ENCODE results near the gene RPS3. TPM values are rescaled to one million over a fixed set of nuclear protein-coding genes. Genes with fewer than 3 reads are reported as not detected.
"Not testable (repeated sequence)": the region's sequence is repeated elsewhere in the genome, so short reads cannot be mapped to it uniquely, and the experiment has no call there.

Gene RPS3
- total RNA-seq, 4 donors from 2014 or later: 1,012 to 1,395 (median 1,115) TPM

DNA sequence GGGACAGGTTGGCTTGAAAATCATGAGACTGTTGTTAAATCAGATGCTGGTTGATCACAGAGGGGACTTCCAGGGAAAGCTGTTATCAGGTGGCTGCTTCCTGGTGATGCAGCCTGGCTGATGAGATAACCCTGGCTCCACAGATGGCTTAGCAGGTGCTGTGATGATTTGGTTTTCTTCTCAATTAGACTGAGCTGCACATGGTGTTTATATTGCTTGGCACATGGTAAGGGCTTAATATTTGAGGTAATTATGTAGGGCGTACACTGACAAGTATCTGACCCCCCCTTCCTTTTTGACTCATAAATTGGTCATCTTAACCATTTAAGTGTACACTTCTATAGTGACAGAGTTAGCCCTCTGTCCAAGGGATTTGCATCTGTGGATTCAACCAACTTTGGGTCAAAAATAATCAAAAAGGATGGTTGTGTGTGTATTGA, 7.0 kb downstream of the RPS3 start:
- peaks cover 0 to 74% (median 32%) of the 10 kb centered on the region in 3 donors for H3K36me3 ChIP-seq
- H3K4me3 ChIP-seq: no peak overlapping the region
- no peak for DNase-seq (ENCODE audit: low spot score in 2 of 2)
- TF ChIP-seq EP300 (IDR thresholded peaks at IDR 0.05) (no peak), POLR2A (IDR thresholded peaks at IDR 0.05) (no peak)
- TF ChIP-seq, protein P1, sequence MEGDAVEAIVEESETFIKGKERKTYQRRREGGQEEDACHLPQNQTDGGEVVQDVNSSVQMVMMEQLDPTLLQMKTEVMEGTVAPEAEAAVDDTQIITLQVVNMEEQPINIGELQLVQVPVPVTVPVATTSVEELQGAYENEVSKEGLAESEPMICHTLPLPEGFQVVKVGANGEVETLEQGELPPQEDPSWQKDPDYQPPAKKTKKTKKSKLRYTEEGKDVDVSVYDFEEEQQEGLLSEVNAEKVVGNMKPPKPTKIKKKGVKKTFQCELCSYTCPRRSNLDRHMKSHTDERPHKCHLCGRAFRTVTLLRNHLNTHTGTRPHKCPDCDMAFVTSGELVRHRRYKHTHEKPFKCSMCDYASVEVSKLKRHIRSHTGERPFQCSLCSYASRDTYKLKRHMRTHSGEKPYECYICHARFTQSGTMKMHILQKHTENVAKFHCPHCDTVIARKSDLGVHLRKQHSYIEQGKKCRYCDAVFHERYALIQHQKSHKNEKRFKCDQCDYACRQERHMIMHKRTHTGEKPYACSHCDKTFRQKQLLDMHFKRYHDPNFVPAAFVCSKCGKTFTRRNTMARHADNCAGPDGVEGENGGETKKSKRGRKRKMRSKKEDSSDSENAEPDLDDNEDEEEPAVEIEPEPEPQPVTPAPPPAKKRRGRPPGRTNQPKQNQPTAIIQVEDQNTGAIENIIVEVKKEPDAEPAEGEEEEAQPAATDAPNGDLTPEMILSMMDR (IDR thresholded peaks at IDR 0.05): no peak
- 6 to 14% methylated on average over 1 of the region's 1 CpG for WGBS, 2 donors
- H3K9me3 ChIP-seq: no peaks in the 10 kb centered on the region
- no peaks in the 10 kb centered on the region for H3K27me3 ChIP-seq
- H3K27ac ChIP-seq: no peak overlapping the region
- peaks cover 0 to 44% (median 4%) of the 10 kb centered on the region in 4 donors for H3K4me1 ChIP-seq

DNA sequence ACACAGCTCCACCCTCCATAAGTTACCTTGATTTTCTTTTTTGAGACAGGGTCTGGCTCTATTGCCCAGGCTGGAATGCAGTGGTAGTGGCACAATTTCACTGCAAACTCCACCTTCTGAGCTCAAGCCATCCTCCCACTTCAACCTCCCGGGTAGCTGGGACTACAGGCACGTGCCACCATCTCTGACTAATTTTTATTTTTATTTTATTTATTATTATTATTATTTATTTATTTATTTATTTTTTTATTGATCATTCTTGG, 9.6 kb downstream of the RPS3 start:
- Histone ChIP-seq H3K4me3 (no peak overlapping the region), H3K27ac (peak overlapping the region in 1 of 4 donors; percentile 28), H3K4me1 (peaks cover 0 to 31% (median 0%) of the 10 kb centered on the region in 4 donors), H3K27me3 (no peaks in the 10 kb centered on the region), H3K36me3 (peaks cover 0 to 73% (median 17%) of the 10 kb centered on the region in 3 donors), H3K9me3 (no peaks in the 10 kb centered on the region)
- TF ChIP-seq, protein P1 (IDR thresholded peaks at IDR 0.05): no peak
- TF ChIP-seq EP300 (IDR thresholded peaks at IDR 0.05) (no peak), POLR2A (IDR thresholded peaks at IDR 0.05) (no peak)
- DNase-seq (ENCODE audit: low spot score in 2 of 2): no peak
- 71 to 74% methylated on average over 2 of the region's 2 CpGs for WGBS, 2 donors

DNA sequence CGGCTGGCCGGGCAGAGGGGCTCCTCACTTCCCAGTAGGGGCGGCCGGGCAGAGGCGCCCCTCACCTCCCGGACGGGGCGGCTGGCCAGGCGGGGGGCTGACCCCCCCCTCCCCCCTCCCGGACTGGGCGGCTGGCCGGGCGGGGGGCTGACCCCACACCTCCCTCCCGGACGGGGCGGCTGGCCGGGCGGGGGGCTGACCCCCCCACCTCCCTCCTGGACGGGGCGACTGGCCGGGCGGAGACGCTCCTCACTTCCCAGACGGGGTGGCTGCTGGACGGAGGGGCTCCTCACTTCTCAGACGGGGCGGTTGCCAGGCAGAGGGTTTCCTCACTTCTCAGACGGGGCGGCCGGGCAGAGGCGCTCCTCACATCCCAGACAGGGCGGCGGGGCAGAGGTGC, 10.7 kb downstream of the RPS3 start:
- H3K27ac ChIP-seq; H3K4me3 ChIP-seq; DNase-seq (ENCODE audit: low spot score in 2 of 2); H3K9me3 ChIP-seq; H3K27me3 ChIP-seq: not testable (repeated sequence)
- WGBS, 2 donors: 100% methylated on average over 5 of the region's 33 CpGs; no CpG with 5 or more reads in 1 of the 2 donors
- peaks cover 0 to 73% (median 11%) of the 10 kb centered on the region in 3 donors for H3K36me3 ChIP-seq
- H3K4me1 ChIP-seq: peaks cover 0 to 27% (median 0%) of the 10 kb centered on the region in 4 donors

DNA sequence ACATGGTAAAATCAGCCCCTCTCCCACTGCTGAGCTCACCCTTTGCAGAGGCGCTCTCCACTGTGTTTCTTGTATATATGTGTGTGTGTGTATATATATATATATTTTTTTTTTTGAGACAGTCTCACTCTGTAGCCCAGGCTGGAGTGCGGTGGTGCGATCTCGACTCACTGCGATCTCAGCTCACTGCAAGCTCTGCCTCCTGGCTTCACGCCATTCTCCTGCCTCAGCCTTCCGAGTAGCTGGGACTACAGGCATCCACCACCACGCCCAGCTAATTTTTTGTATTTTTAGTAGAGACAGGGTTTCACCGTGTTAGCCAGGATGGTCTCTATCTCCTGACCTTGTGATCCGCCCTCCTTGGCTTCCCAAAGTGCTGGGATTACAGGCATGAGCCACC, 13.8 kb downstream of the RPS3 start:
- peaks cover 0 to 61% (median 0%) of the 10 kb centered on the region in 3 donors for H3K36me3 ChIP-seq
- not testable (repeated sequence) for DNase-seq (ENCODE audit: low spot score in 2 of 2)

DNA sequence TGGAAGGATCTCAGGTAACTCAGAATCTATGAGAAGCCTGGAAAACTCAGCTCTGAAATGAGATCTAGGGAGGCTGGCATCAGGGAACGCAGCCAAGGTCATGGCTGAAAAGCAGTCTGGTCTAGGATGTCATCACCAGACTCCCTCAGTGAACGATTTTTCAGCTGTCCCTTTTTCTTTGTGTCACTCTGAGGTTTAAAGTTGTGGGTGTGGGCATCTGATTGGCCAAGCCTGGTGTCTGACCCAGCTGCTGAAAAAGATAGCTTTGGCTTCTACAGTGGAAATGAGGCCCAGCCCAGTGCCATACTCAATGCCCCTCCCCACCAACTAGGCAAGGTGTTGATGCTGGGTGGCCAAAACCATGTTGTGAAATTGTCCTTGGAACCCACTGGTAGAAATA, 14.5 kb downstream of the RPS3 start:
- Histone ChIP-seq H3K9me3 (no peaks in the 10 kb centered on the region), H3K4me3 (no peak overlapping the region), H3K27me3 (no peaks in the 10 kb centered on the region), H3K36me3 (peaks cover 0 to 61% (median 0%) of the 10 kb centered on the region in 3 donors), H3K4me1 (peaks cover 0 to 24% (median 2%) of the 10 kb centered on the region in 4 donors), H3K27ac (no peak overlapping the region)
- 70 to 72% methylated on average over 2 of the region's 2 CpGs for WGBS, 2 donors
- no peak for DNase-seq (ENCODE audit: low spot score in 2 of 2)
- TF ChIP-seq, protein P1 (IDR thresholded peaks at IDR 0.05): no peak
- TF ChIP-seq POLR2A (IDR thresholded peaks at IDR 0.05) (no peak), EP300 (IDR thresholded peaks at IDR 0.05) (no peak)

More for the DNA sequence above, 13.8 kb downstream of the RPS3 start:
- H3K4me1 ChIP-seq: peaks cover 0 to 25% (median 0%) of the 10 kb centered on the region in 4 donors
- not testable (repeated sequence) for H3K9me3 ChIP-seq, H3K27ac ChIP-seq, H3K27me3 ChIP-seq, H3K4me3 ChIP-seq
- 72 to 85% methylated on average over 10 of the region's 10 CpGs for WGBS, 2 donors

DNA sequence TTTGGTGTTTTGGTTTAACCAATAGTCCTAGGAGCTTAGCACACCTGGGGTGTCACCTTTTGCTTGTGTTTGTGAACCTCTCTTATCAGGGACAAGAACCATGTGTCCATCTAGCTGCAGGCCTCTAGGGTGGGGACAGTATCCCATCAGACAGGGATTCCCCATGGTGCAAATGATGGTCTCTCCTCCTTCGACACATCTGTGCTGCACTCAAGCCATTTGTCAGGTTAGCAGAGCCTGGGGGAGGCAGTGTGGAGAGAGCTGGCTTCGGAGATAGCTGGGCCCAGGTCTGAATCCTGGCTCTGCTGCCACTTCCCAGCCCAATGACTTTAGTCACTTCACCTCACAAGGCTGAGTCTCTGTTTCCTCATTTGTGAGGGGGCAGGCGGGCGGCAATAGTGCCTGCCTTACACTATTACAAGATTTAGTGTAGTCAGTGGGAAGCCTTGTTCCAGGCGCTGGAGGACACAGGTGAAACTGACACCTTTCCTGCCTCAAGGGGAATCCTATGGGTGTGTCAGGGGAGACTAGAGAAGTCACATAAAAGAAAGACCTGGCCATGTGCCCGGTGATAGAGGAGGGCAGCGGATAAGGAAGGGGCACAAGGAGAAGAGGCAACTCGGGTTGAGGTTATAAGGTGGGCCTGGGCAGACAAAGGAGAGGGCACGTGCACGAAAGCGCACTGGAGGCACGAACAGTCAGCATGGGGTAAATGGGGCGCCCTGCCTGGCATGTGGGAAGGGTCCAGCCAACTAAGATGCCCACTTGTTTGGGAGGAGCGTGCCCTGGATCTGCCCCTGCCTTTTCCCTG, 21.1 kb downstream of the RPS3 start:
- no peaks in the 10 kb centered on the region for H3K9me3 ChIP-seq
- WGBS, 2 donors: 81 to 84% methylated on average over 14 of the region's 14 CpGs
- TF ChIP-seq, protein P1 (IDR thresholded peaks at IDR 0.05): no peak
- no peak for TF ChIP-seq POLR2A (IDR thresholded peaks at IDR 0.05)
- TF ChIP-seq EP300 (IDR thresholded peaks at IDR 0.05): no peak
- DNase-seq (ENCODE audit: low spot score in 2 of 2): no peak
- H3K4me3 ChIP-seq: no peak overlapping the region
- H3K27me3 ChIP-seq: no peaks in the 10 kb centered on the region
- peaks cover 0 to 38% (median 0%) of the 10 kb centered on the region in 3 donors for H3K36me3 ChIP-seq
- peaks cover 0 to 44% (median 10%) of the 10 kb centered on the region in 4 donors for H3K4me1 ChIP-seq
- peak overlapping the region; percentile 41 to 80 (median 66) for H3K27ac ChIP-seq
